DND-41 (cell line): ENCODE measurements around the gene SNRNP200.

Experiments used
- EZH2 ChIP-seq: IDR thresholded peaks from 3 replicates; pipeline ENCODE4 v1.6.1; 2012; ENCODE audit warnings: borderline replicate concordance, low read depth, mild to moderate bottlenecking, moderate library complexity, low read length, inconsistent platforms; ENCODE audit not compliant: severe bottlenecking
- TF ChIP-seq, protein P1 (sequence below): IDR thresholded peaks from 2 replicates; pipeline ENCODE4 v1.5.1; 2012; ENCODE audit warnings: borderline replicate concordance, low read length, moderate library complexity, mild to moderate bottlenecking; ENCODE audit not compliant: poor library complexity, severe bottlenecking; ENCODE audit errors: extremely low read depth

DNA sequence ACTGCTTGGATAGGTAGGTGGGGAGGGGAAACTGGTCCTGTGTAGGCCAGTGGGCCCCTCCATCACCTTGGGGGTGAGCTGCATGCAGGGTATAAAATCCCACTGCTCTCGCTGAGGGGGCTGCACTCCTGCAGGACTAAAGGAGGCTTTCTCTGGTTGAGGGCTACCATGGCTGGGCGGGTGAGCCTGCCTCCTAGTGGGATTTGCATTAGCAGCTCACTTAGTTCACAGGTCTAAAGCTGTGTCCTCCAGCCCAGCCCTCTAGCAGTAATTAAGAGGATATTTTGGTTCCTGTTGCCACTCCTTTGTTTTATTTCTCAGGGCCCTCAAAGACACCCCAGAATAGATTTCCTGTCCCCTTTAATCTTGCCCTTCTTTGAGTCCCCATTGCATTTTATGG, 64.1 kb downstream of the SNRNP200 start:
- TF ChIP-seq, protein P1, sequence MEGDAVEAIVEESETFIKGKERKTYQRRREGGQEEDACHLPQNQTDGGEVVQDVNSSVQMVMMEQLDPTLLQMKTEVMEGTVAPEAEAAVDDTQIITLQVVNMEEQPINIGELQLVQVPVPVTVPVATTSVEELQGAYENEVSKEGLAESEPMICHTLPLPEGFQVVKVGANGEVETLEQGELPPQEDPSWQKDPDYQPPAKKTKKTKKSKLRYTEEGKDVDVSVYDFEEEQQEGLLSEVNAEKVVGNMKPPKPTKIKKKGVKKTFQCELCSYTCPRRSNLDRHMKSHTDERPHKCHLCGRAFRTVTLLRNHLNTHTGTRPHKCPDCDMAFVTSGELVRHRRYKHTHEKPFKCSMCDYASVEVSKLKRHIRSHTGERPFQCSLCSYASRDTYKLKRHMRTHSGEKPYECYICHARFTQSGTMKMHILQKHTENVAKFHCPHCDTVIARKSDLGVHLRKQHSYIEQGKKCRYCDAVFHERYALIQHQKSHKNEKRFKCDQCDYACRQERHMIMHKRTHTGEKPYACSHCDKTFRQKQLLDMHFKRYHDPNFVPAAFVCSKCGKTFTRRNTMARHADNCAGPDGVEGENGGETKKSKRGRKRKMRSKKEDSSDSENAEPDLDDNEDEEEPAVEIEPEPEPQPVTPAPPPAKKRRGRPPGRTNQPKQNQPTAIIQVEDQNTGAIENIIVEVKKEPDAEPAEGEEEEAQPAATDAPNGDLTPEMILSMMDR = no peak
- TF ChIP-seq EZH2 = no peak
